Transverse colon (tissue), 4 donors: ENCODE measurements around the gene RFX2. TPM values are rescaled to one million over a fixed set of nuclear protein-coding genes. Genes with fewer than 3 reads are reported as not detected.
"Not testable (repeated sequence)": the region's sequence is repeated elsewhere in the genome, so short reads cannot be mapped to it uniquely, and the experiment has no call there.

Source experiments
- DNase-seq: peaks from one replicate; pipeline ENCODE4 v3.0.0-alpha.2; 2019
- H3K27ac ChIP-seq, 4 donors: fragments of 200-600 bp; sonication (generic); 2 replicates each; pipeline ENCODE4 v1.5.1; 2016 to 2018; ENCODE audit warnings: inconsistent platforms in 4 of 4
- H3K27me3 ChIP-seq: fragments of 200-600 bp; sonication (generic); 2 replicates; pipeline ENCODE4 v1.5.1; 2017; ENCODE audit warnings: inconsistent platforms
- H3K36me3 ChIP-seq, 4 donors: fragments of 200-600 bp; sonication (generic); 2 replicates each; pipeline ENCODE4 v1.5.1; 2017 to 2019; ENCODE audit warnings: inconsistent platforms in 4 of 4
- H3K4me1 ChIP-seq, 4 donors: fragments of 200-600 bp; sonication (generic); 2 replicates each; pipeline ENCODE4 v1.5.1; 2017 to 2020; ENCODE audit warnings: inconsistent platforms in 4 of 4
- H3K4me3 ChIP-seq, 4 donors: fragments of 200-600 bp; sonication (generic); 1 replicate in 1 of 4; 2 replicates in 3 of 4; pipeline versions ENCODE4 v1.5.1 to v1.6.1; 2017 to 2019; ENCODE audit warnings: inconsistent platforms in 4 of 4
- H3K9me3 ChIP-seq, 2 donors: fragments of 200-600 bp; sonication (generic); 2 replicates each; pipeline ENCODE4 v1.5.1; 2017 to 2019; ENCODE audit warnings: inconsistent platforms in 2 of 2
- EP300 ChIP-seq: sonication (generic); formaldehyde crosslinking; IDR thresholded peaks from one replicate; pipeline ENCODE4 v1.6.1; 2017; ENCODE audit warnings: antibody characterized with exemption, low read depth
- POLR2A ChIP-seq: fragments of 450-650 bp; IDR thresholded peaks from one replicate; pipeline ENCODE4 v1.6.1; 2016; ENCODE audit warnings: antibody characterized with exemption, mild to moderate bottlenecking, moderate library complexity
- POLR2AphosphoS5 ChIP-seq, 3 donors: sonication (generic); formaldehyde crosslinking; IDR thresholded peaks; one replicate each; pipeline ENCODE4 v1.6.1; 2016; ENCODE audit warnings: antibody characterized with exemption in 3 of 3
- WGBS, 2 donors: methylation state at CpG; one replicate each; pipeline ENCODE4 v1.1.5; 2018; ENCODE audit warnings: low coverage in 1 of 2; 5-methylcytosine and 5-hydroxymethylcytosine counted together
- in situ Hi-C, 4 donors: fragments of 200-750 bp; cut with MboI; loops; one replicate each; pipeline versions ENCODE4 v1.15.0 to v1.15.1; 2017; ENCODE audit warnings: low sequenced_read_pairs in 3 of 4, low pct_ligation_motif_present in 1 of 4, low pct_unique_long_range_greater_than_20kb in 1 of 4
- intact Hi-C: fragments of 100-400 bp; cut with DNase I; formaldehyde crosslinking; loops from one replicate; pipeline ENCODE4 v1.15.1; 2023; ENCODE audit warnings: low total_unique reads
- total RNA-seq, 4 donors: library from RNA; depleted of rRNA; stranded (reverse); fragments of >200 nt; gene quantifications; one replicate each; pipeline ENCODE4 v1.1.0, GENCODE V29; 2016
- TF ChIP-seq, protein P1 (sequence below), 5 experiments: fragments of 200-600 bp in 3 of 5; fragments of 450-650 bp in 2 of 5; sonication (generic) in 3 of 5; IDR thresholded peaks; 1 replicate in 2 of 5; 2 replicates in 3 of 5; pipeline ENCODE4 v1.5.1; 2016 to 2017; ENCODE audit warnings: antibody characterized with exemption in 5 of 5, inconsistent platforms in 3 of 5, mild to moderate bottlenecking in 2 of 5, moderate library complexity in 1 of 5

Gene RFX2
- total RNA-seq, 4 donors from 2014 or later = 6.1 to 57.5 (median 11.8) TPM

DNA sequence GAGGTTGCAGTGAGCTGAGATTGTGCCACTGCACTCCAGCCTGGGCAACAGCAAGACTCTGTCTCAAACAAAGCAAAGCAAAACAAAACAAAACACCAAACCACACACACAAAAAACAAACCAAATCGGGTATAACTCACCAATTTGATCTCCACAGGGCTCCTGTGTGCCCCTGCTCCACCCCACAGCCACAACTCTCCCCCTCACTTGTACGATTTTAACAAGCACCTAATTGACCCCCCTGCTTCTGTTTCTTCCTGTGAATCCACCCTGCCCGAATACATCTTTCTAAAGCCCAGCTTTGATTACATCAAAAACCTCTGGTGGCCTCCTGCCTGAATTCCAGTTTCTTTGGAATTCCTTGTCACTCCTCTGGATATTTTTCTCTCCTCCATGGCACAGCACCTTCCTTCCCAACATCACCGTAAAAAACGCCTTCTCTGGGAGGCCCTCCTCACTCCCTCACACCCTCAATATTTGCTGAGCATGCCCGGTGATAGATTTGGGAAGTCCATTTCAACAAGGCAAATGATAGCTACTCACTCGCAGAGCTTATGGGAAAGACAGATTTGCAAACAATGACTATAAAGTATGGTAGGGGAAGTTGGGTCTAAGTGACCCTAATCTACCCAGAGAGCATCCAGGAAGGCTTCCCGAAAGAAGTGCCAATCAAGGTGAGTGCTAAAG lies 120.8 kb downstream of the RFX2 start:
- TF ChIP-seq, protein P1, sequence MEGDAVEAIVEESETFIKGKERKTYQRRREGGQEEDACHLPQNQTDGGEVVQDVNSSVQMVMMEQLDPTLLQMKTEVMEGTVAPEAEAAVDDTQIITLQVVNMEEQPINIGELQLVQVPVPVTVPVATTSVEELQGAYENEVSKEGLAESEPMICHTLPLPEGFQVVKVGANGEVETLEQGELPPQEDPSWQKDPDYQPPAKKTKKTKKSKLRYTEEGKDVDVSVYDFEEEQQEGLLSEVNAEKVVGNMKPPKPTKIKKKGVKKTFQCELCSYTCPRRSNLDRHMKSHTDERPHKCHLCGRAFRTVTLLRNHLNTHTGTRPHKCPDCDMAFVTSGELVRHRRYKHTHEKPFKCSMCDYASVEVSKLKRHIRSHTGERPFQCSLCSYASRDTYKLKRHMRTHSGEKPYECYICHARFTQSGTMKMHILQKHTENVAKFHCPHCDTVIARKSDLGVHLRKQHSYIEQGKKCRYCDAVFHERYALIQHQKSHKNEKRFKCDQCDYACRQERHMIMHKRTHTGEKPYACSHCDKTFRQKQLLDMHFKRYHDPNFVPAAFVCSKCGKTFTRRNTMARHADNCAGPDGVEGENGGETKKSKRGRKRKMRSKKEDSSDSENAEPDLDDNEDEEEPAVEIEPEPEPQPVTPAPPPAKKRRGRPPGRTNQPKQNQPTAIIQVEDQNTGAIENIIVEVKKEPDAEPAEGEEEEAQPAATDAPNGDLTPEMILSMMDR (IDR thresholded peaks at IDR 0.05) = no peak
- TF ChIP-seq EP300 (no peak), POLR2AphosphoS5 (IDR thresholded peaks at IDR 0.05) (no peak), POLR2A (no peak)
- H3K27me3 ChIP-seq = no peaks in the 10 kb centered on the region
- WGBS, 2 donors = 61 to 76% methylated on average over 8 of the region's 8 CpGs
- H3K9me3 ChIP-seq = no peaks in the 10 kb centered on the region
- in situ Hi-C loops (no loop called here), intact Hi-C loops (no loop called here)
- H3K4me1 ChIP-seq = peaks cover 0 to 18% (median 7%) of the 10 kb centered on the region in 4 donors
- DNase-seq = no peak
- H3K36me3 ChIP-seq = no peaks in the 10 kb centered on the region
- no peak overlapping the region for H3K4me3 ChIP-seq
- H3K27ac ChIP-seq = no peak overlapping the region

DNA sequence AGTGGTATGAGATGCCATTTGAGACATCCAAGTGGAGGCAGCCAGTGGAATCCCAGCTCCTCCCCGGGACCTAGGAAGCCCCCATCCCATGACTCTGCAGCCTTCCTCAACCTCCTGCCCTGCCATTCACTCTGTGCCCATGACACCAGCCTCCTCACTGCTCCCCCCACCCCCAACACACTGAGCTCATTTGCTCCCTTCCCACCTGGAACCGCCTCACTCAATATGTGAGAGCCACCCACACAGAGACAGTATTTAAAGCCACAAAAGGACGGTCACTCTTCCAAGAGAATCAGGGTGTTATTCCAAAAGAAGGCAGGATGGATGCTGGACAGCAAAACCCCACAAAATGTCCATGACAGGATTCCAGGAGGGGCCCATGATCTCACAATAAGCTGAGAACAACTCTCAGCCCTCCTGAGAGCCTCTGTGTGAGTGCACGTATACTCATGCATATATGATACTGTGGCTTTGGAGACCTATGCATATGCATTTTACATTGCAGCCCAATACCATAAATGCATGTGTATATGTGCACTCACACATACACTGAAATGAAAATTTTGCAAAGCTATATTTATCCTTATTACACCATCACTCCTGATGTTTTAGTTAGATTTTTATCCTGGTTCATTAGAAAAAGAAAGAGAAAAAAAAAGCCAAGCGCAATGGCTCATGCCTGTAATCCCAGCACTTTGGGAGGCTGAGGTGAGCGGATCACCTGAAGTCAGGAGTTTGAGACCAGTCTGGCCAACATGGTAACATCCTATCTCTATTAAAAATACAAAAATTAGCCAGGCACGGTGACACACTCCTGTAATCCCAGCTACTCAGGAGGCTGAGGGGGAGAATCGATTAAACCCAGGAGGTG lies 121.5 kb downstream of the RFX2 start:
- no peak overlapping the region for H3K4me3 ChIP-seq
- no peak for DNase-seq
- no peak overlapping the region for H3K27ac ChIP-seq
- no peak for TF ChIP-seq EP300
- TF ChIP-seq, protein P1 (IDR thresholded peaks at IDR 0.05) = no peak
- no peak for TF ChIP-seq POLR2AphosphoS5 (IDR thresholded peaks at IDR 0.05)
- no peak for TF ChIP-seq POLR2A
- intact Hi-C loops = no loop called here
- no peaks in the 10 kb centered on the region for H3K36me3 ChIP-seq
- WGBS, 2 donors = 84% methylated on average over 4 to 8 of the region's 8 CpGs
- no peaks in the 10 kb centered on the region for H3K27me3 ChIP-seq
- no peaks in the 10 kb centered on the region for H3K9me3 ChIP-seq
- in situ Hi-C loops = no loop called here
- peaks cover 0 to 11% (median 6%) of the 10 kb centered on the region in 4 donors for H3K4me1 ChIP-seq

DNA sequence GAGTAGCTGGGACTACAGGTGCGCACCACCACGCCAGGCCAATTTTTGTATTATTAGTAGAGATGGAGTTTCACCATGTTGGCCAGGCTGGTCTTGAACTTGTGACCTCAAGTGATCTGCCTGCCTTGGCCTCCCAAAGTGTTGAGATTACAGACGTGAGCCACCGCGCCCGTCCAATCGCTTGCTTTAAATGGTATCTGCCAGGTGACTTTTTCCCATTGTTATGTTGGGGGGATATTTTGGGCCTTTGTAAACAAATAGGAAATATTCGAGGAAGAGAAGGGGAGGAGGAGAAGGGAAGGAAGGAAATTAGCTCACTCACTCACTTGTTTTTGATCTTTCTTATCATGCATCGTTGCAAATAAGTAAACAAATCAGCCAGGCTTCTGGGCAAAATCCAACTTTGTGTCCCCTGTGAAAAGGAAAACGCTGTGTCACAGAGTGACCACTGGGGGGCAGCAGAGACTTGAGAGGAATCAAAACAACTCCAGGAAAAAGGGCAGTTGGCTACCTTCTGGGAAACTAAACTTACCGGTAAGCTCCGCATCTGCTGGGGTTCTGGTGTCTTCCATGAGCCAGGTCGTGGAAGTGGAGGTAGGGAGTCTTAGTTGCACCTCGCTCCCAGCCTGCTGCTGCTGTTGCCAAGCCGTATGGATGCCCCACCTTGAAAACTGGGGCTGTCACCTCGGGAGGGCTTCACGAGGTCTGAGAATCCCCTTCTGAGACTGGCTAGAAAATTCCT lies 123.1 kb downstream of the RFX2 start:
- peak overlapping the region in 1 of 4 donors; percentile 10 for H3K27ac ChIP-seq
- intact Hi-C loops = no loop called here

DNA sequence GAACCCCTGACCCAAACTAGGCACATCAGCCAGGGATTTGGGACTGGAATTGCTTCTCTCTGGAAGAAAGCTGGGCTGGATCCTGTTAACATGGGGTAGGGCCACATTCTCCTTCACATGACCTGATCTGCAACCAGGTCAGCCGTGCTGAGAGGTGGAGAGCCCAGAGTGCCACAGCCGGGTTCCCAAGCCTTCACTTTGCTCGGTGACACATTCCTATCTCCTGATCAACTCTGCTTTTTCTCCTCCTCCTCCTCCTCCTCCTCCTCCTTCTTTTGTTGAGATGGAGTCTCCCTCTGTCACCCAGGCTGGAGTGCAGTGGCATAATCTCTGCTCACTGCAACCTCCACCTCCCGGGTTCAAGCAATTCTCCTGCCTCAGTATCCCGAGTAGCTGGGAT lies 124.5 kb downstream of the RFX2 start:
- in situ Hi-C loops, H3K9me3 ChIP-seq, H3K4me3 ChIP-seq, H3K27me3 ChIP-seq, DNase-seq, H3K36me3 ChIP-seq, H3K27ac ChIP-seq, intact Hi-C loops: not testable (repeated sequence)
- WGBS, 2 donors = 88% methylated on average over 5 of the region's 5 CpGs; no CpG with 5 or more reads in 1 of the 2 donors
- H3K4me1 ChIP-seq = peaks cover 0 to 11% (median 6%) of the 10 kb centered on the region in 4 donors

More for the DNA sequence above, 123.1 kb downstream of the RFX2 start:
- H3K36me3 ChIP-seq = no peaks in the 10 kb centered on the region
- in situ Hi-C loops = no loop called here
- 0 to 25% methylated on average over 2 to 17 of the region's 17 CpGs for WGBS, 2 donors
- DNase-seq = peak; percentile 88
- no peaks in the 10 kb centered on the region for H3K27me3 ChIP-seq
- H3K4me3 ChIP-seq = peak overlapping the region in 3 of 4 donors; percentile 9 to 32 (median 18)
- TF ChIP-seq, protein P1 (IDR thresholded peaks at IDR 0.05) = peak; percentile 92 to 98 (median 92)
- TF ChIP-seq POLR2A (no peak), EP300 (no peak)
- H3K9me3 ChIP-seq = no peaks in the 10 kb centered on the region
- peaks cover 0 to 11% (median 6%) of the 10 kb centered on the region in 4 donors for H3K4me1 ChIP-seq
